Calu3 (cell line): ENCODE results near the gene SND1. TPM values are rescaled to one million over a fixed set of nuclear protein-coding genes. Genes with fewer than 3 reads are reported as not detected.

Source experiments
- BruUV-seq: library from RNA; stranded (reverse); fragments of 400-500 nt; replicated peaks from 2 replicates; lab custom pipeline; 2021; lab: Mats Ljungman, UMichigan
- CTCF ChIA-PET: fragments of 300-600 bp; sonication (Branson Sonifier 250); formaldehyde crosslinking; loops from one replicate; lab custom pipeline; 2022; ENCODE audit warnings: antibody characterized with exemption; lab: Charles Lee
- DNase-seq: peaks from one replicate; pipeline ENCODE4 v3.0.0; 2022
- H3K27ac Mint-ChIP-seq: one replicate; pipeline ENCODE4 v1.8.0; 2022; ENCODE audit warnings: mixed read lengths; ENCODE audit not compliant: unreplicated experiment
- H3K27me3 Mint-ChIP-seq: one replicate; pipeline ENCODE4 v1.8.0; 2022; ENCODE audit warnings: mixed read lengths; ENCODE audit not compliant: unreplicated experiment
- H3K36me3 Mint-ChIP-seq: one replicate; pipeline ENCODE4 v1.8.0; 2022; ENCODE audit warnings: mild to moderate bottlenecking, moderate library complexity, mixed read lengths; ENCODE audit not compliant: insufficient read depth, unreplicated experiment
- H3K4me1 Mint-ChIP-seq: one replicate; pipeline ENCODE4 v1.8.0; 2022; ENCODE audit warnings: mild to moderate bottlenecking, low read depth, mixed read lengths; ENCODE audit not compliant: unreplicated experiment
- H3K4me3 Mint-ChIP-seq: one replicate; pipeline ENCODE4 v1.8.0; 2022; ENCODE audit warnings: mild to moderate bottlenecking, low read depth, moderate library complexity, mixed read lengths; ENCODE audit not compliant: unreplicated experiment
- H3K9me3 Mint-ChIP-seq: one replicate; pipeline ENCODE4 v1.8.0; 2022; ENCODE audit warnings: low read depth, mixed read lengths; ENCODE audit not compliant: unreplicated experiment
- intact Hi-C: fragments of 100-400 bp; cut with micrococcal nuclease; formaldehyde crosslinking; loops from one replicate; pipeline ENCODE4 v1.10.0; 2022; ENCODE audit not compliant: unreplicated experiment
- total RNA-seq: library from RNA; stranded (reverse); gene quantifications from 2 replicates; pipeline ENCODE4 v1.2.3, GENCODE V29; 2022
- TF ChIP-seq, protein P1 (sequence below): fragments of 200-600 bp; IDR thresholded peaks from one replicate; pipeline ENCODE4 v1.8.0; 2022; ENCODE audit warnings: antibody characterized with exemption; ENCODE audit not compliant: unreplicated experiment

SND1 gene
- total RNA-seq, 1 experiment from 2014 or later, result 205 TPM

GRCh38 chr7:127878791-127879190 is 226.8 kb downstream of the SND1 start:
- TF ChIP-seq, protein P1, sequence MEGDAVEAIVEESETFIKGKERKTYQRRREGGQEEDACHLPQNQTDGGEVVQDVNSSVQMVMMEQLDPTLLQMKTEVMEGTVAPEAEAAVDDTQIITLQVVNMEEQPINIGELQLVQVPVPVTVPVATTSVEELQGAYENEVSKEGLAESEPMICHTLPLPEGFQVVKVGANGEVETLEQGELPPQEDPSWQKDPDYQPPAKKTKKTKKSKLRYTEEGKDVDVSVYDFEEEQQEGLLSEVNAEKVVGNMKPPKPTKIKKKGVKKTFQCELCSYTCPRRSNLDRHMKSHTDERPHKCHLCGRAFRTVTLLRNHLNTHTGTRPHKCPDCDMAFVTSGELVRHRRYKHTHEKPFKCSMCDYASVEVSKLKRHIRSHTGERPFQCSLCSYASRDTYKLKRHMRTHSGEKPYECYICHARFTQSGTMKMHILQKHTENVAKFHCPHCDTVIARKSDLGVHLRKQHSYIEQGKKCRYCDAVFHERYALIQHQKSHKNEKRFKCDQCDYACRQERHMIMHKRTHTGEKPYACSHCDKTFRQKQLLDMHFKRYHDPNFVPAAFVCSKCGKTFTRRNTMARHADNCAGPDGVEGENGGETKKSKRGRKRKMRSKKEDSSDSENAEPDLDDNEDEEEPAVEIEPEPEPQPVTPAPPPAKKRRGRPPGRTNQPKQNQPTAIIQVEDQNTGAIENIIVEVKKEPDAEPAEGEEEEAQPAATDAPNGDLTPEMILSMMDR, result no peak
- no peaks in the 10 kb centered on the region for H3K27me3 Mint-ChIP-seq
- no peaks in the 10 kb centered on the region for H3K36me3 Mint-ChIP-seq
- H3K9me3 Mint-ChIP-seq, result no peaks in the 10 kb centered on the region
- CTCF ChIA-PET, result no interaction called here
- intact Hi-C loops, result no loop called here
- H3K4me1 Mint-ChIP-seq, result no peaks in the 10 kb centered on the region
- H3K4me3 Mint-ChIP-seq, result no peak overlapping the region
- no peak overlapping the region for H3K27ac Mint-ChIP-seq
- BruUV-seq, result no TSS peak
- DNase-seq, result no peak

DNA sequence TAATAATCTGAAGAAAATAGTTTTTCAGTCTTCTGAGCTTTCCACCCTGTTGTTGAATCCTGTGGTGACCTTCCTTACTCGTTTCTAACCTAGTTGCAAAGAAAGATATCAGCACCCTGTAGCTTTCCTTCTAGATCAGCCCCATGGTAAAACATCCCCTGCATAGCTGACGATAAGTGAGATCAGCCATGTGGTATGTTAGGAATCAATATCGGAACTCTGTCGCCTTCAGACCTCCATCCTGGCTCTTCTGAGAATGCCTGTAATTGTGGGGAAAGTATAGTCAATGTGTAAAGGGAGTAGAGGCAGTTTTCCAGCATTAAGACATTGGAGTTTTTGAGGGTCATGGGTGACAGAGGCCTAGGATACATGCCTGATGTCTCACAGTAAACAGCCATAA is 227.4 kb downstream of the SND1 start:
- no peak overlapping the region for H3K4me3 Mint-ChIP-seq
- no peak overlapping the region for H3K27ac Mint-ChIP-seq
- peaks cover 4% of the 10 kb centered on the region for H3K4me1 Mint-ChIP-seq
- intact Hi-C loops, result no loop called here
- BruUV-seq, result no TSS peak
- no peaks in the 10 kb centered on the region for H3K9me3 Mint-ChIP-seq
- no peak for DNase-seq
- CTCF ChIA-PET, result no interaction called here
- H3K27me3 Mint-ChIP-seq, result no peaks in the 10 kb centered on the region
- no peaks in the 10 kb centered on the region for H3K36me3 Mint-ChIP-seq
- TF ChIP-seq, protein P1, result no peak

DNA sequence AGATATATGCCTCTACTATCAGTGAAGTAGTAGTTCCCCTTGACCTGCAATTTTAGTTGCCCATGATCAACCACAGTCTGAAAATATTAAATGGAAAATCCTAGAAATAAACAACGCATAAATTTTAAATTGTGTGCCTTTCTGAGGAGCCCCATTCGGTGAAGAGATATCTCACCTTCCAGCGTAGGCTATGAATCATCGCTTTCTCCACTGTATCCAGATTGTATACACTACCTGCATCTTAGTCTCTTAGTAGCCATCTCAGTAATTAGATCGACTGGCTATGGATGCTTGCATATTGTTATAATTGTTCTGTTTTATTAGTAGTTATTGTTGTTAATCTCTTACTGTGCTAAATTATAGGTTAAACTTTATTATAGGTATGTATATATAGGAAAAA is 227.9 kb downstream of the SND1 start:
- H3K9me3 Mint-ChIP-seq, result no peaks in the 10 kb centered on the region
- H3K27me3 Mint-ChIP-seq, result no peaks in the 10 kb centered on the region
- CTCF ChIA-PET, result no interaction called here
- no TSS peak for BruUV-seq
- no peaks in the 10 kb centered on the region for H3K36me3 Mint-ChIP-seq
- no peak for DNase-seq
- intact Hi-C loops, result no loop called here
- H3K4me3 Mint-ChIP-seq, result no peak overlapping the region
- H3K27ac Mint-ChIP-seq, result no peak overlapping the region
- TF ChIP-seq, protein P1, result no peak
- peaks cover 9% of the 10 kb centered on the region for H3K4me1 Mint-ChIP-seq

- Mint-ChIP-seq H3K27ac (no peak overlapping the region), H3K4me3 (no peak overlapping the region), H3K27me3 (no peaks in the 10 kb centered on the region), H3K9me3 (no peaks in the 10 kb centered on the region), H3K4me1 (peaks cover 14% of the 10 kb centered on the region), H3K36me3 (no peaks in the 10 kb centered on the region)
- TF ChIP-seq, protein P1, result no peak
- no peak for DNase-seq
- no TSS peak for BruUV-seq
- CTCF ChIA-PET, result no interaction called here
- intact Hi-C loops, result no loop called here
Measured at GRCh38 chr7:127880454-127880853, 228.5 kb downstream of the SND1 start.

GRCh38 chr7:127881564-127881963 is 229.6 kb downstream of the SND1 start:
- DNase-seq, result no peak
- Mint-ChIP-seq H3K27me3 (no peaks in the 10 kb centered on the region), H3K4me3 (no peak overlapping the region), H3K9me3 (no peaks in the 10 kb centered on the region), H3K27ac (no peak overlapping the region), H3K4me1 (peaks cover 20% of the 10 kb centered on the region), H3K36me3 (no peaks in the 10 kb centered on the region)
- intact Hi-C loops, result no loop called here
- CTCF ChIA-PET, result no interaction called here
- TF ChIP-seq, protein P1, result no peak
- no TSS peak for BruUV-seq
